ENCODE measurements around the gene TRIM38.
"Not testable (repeated sequence)": the region's sequence is repeated elsewhere in the genome, so short reads cannot be mapped to it uniquely, and the experiment has no call there.

TRIM38 gene

DNA sequence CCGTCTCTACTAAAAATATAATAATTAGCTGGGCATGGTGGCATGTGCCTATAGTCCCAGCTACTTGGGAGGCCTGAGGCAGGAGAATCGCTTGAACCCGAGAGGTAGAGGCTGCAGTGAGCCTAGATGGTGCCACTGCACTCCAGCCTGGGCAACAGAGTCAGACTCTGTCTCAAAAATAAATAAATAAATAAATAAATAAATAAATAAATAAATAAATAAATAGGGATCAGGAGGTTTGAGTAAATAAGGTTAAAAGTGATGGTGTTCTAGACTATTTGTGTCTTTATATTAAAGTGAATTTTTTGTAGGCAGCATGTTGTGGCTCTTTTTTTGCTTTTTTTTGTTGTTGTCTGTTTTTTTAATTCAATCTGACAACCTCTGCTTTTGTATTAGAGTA is 15.1 kb upstream of the TRIM38 start:
- not testable (repeated sequence) for H4K91ac ChIP-seq (ENCODE audit: low read length); H3K27ac ChIP-seq (ENCODE audit: low read length, poor library complexity, severe bottlenecking); H3K23ac ChIP-seq (ENCODE audit: low read length in 2 of 2); H2BK15ac ChIP-seq (ENCODE audit: low read depth, poor library complexity, severe bottlenecking); H3K36me3 ChIP-seq (ENCODE audit: control insufficient read depth in 1 of 2, insufficient read depth in 2 of 2, low read depth in 1 of 2, low read length in 2 of 2); H3K14ac ChIP-seq (ENCODE audit: low read length in 2 of 2); H3K4me2 ChIP-seq (ENCODE audit: low read length, poor library complexity, severe bottlenecking); H2BK5ac ChIP-seq (ENCODE audit: low read depth, low read length, poor library complexity, severe bottlenecking); H3K4me1 ChIP-seq (ENCODE audit: control insufficient read depth, insufficient read depth, low read depth, low read length); H3K9ac ChIP-seq (ENCODE audit: low read length); H4K8ac ChIP-seq (ENCODE audit: low read length); H3K18ac ChIP-seq (ENCODE audit: low read depth in 1 of 2, low read length in 2 of 2); H2BK12ac ChIP-seq (ENCODE audit: low read length in 2 of 2); H2BK120ac ChIP-seq (ENCODE audit: low read depth, low read length); H2AK5ac ChIP-seq (ENCODE audit: low read length, severe bottlenecking); H3K79me1 ChIP-seq (replicated peaks; ENCODE audit: low read length, poor library complexity, severe bottlenecking); H3K4me3 ChIP-seq (ENCODE audit: insufficient read depth in 1 of 2, low read depth in 1 of 2, low read length in 2 of 2); H3K9me3 ChIP-seq (ENCODE audit: control insufficient read depth, low read length); H3K4ac ChIP-seq (ENCODE audit: low read depth in 1 of 2, low read length in 2 of 2); DNase-seq; H2AFZ ChIP-seq (ENCODE audit: low read depth, low read length); H3K27me3 ChIP-seq (ENCODE audit: control insufficient read depth in 1 of 2, insufficient read depth in 1 of 2, low read length in 2 of 2)
- WGBS, result 93% methylated on average over 2 of the region's 3 CpGs

DNA sequence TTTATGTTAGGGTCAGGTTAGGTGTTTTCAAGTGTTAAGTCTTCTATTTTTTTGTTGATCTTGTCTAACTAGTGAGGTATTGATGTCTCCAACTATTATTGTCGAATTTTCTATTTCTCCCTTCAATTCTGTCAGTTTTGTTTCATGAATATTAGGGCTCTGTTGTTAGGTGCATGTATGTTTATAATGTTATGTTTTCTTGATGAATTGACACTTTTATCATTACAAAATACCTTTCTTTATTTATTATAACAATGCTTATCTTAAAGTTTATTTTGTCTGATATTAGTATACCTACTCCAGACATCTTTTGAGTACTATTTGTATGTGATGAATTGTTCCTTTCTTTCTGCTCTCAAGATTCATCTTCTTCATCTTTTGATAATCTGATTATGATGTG is 12.9 kb upstream of the TRIM38 start:
- no peak overlapping the region for H4K91ac ChIP-seq (ENCODE audit: low read length)
- H3K9ac ChIP-seq (ENCODE audit: low read length), result no peak overlapping the region
- no peak overlapping the region for H3K4me3 ChIP-seq (ENCODE audit: insufficient read depth in 1 of 2, low read depth in 1 of 2, low read length in 2 of 2)
- H2BK12ac ChIP-seq (ENCODE audit: low read length in 2 of 2), result no peak overlapping the region
- no peak overlapping the region for H3K27ac ChIP-seq (ENCODE audit: low read length, poor library complexity, severe bottlenecking)
- no peak overlapping the region for H2BK120ac ChIP-seq (ENCODE audit: low read depth, low read length)
- no peak for DNase-seq
- no peaks in the 10 kb centered on the region for H3K36me3 ChIP-seq (ENCODE audit: control insufficient read depth in 1 of 2, insufficient read depth in 2 of 2, low read depth in 1 of 2, low read length in 2 of 2)
- no peak overlapping the region for H3K4me2 ChIP-seq (ENCODE audit: low read length, poor library complexity, severe bottlenecking)
- H2BK15ac ChIP-seq (ENCODE audit: low read depth, poor library complexity, severe bottlenecking), result no peak overlapping the region
- H2BK5ac ChIP-seq (ENCODE audit: low read depth, low read length, poor library complexity, severe bottlenecking), result no peak overlapping the region
- no peaks in the 10 kb centered on the region for H3K79me1 ChIP-seq (replicated peaks; ENCODE audit: low read length, poor library complexity, severe bottlenecking)
- no peaks in the 10 kb centered on the region for H3K9me3 ChIP-seq (ENCODE audit: control insufficient read depth, low read length)
- no peak overlapping the region for H3K23ac ChIP-seq (ENCODE audit: low read length in 2 of 2)
- WGBS, result no CpG with 5 or more reads among the region's 1 CpG
- no peak overlapping the region for H2AK5ac ChIP-seq (ENCODE audit: low read length, severe bottlenecking)
- no peak overlapping the region for H3K4ac ChIP-seq (ENCODE audit: low read depth in 1 of 2, low read length in 2 of 2)
- H3K18ac ChIP-seq (ENCODE audit: low read depth in 1 of 2, low read length in 2 of 2), result no peak overlapping the region
- H4K8ac ChIP-seq (ENCODE audit: low read length), result no peak overlapping the region
- no peak overlapping the region for H3K14ac ChIP-seq (ENCODE audit: low read length in 2 of 2)
- no peak overlapping the region for H2AFZ ChIP-seq (ENCODE audit: low read depth, low read length)
- H3K4me1 ChIP-seq (ENCODE audit: control insufficient read depth, insufficient read depth, low read depth, low read length), result no peaks in the 10 kb centered on the region
- H3K27me3 ChIP-seq (ENCODE audit: control insufficient read depth in 1 of 2, insufficient read depth in 1 of 2, low read length in 2 of 2), result no peaks in the 10 kb centered on the region

DNA sequence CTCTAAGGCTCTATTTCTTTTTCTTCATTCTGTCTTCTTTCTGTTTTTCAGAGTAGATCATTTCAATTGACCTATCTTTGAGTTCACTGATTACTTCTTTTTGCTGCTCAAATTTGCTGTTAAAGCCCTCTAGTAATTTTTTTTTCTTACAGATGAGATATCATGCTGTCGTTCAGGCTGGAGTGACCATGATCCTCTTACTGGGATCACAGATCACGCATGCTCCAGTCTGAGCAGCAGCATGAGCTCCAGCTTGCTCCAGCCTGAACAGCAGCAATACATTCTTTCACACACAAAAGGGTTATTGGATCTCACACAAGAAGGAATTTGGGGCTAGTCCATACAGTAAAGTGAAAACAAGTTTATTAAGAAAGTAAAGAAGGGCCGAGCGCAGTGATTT is 12.3 kb upstream of the TRIM38 start:
- Histone ChIP-seq H3K27ac (ENCODE audit: low read length, poor library complexity, severe bottlenecking) (no peak overlapping the region), H3K4me1 (ENCODE audit: control insufficient read depth, insufficient read depth, low read depth, low read length) (no peaks in the 10 kb centered on the region), H3K18ac (ENCODE audit: low read depth in 1 of 2, low read length in 2 of 2) (no peak overlapping the region), H2BK12ac (ENCODE audit: low read length in 2 of 2) (no peak overlapping the region), H2BK120ac (ENCODE audit: low read depth, low read length) (no peak overlapping the region), H3K14ac (ENCODE audit: low read length in 2 of 2) (no peak overlapping the region), H2BK5ac (ENCODE audit: low read depth, low read length, poor library complexity, severe bottlenecking) (no peak overlapping the region), H3K9ac (ENCODE audit: low read length) (no peak overlapping the region), H3K23ac (ENCODE audit: low read length in 2 of 2) (no peak overlapping the region), H3K4me2 (ENCODE audit: low read length, poor library complexity, severe bottlenecking) (no peak overlapping the region), H4K91ac (ENCODE audit: low read length) (no peak overlapping the region), H3K9me3 (ENCODE audit: control insufficient read depth, low read length) (no peaks in the 10 kb centered on the region), H3K27me3 (ENCODE audit: control insufficient read depth in 1 of 2, insufficient read depth in 1 of 2, low read length in 2 of 2) (no peaks in the 10 kb centered on the region), H4K8ac (ENCODE audit: low read length) (no peak overlapping the region), H2BK15ac (ENCODE audit: low read depth, poor library complexity, severe bottlenecking) (no peak overlapping the region), H3K4me3 (ENCODE audit: insufficient read depth in 1 of 2, low read depth in 1 of 2, low read length in 2 of 2) (no peak overlapping the region), H3K4ac (ENCODE audit: low read depth in 1 of 2, low read length in 2 of 2) (no peak overlapping the region), H2AK5ac (ENCODE audit: low read length, severe bottlenecking) (no peak overlapping the region), H3K36me3 (ENCODE audit: control insufficient read depth in 1 of 2, insufficient read depth in 2 of 2, low read depth in 1 of 2, low read length in 2 of 2) (no peaks in the 10 kb centered on the region), H3K79me1 (replicated peaks; ENCODE audit: low read length, poor library complexity, severe bottlenecking) (no peaks in the 10 kb centered on the region), H2AFZ (ENCODE audit: low read depth, low read length) (no peak overlapping the region)
- WGBS, result 93% methylated on average over 4 of the region's 4 CpGs
- DNase-seq, result no peak

DNA sequence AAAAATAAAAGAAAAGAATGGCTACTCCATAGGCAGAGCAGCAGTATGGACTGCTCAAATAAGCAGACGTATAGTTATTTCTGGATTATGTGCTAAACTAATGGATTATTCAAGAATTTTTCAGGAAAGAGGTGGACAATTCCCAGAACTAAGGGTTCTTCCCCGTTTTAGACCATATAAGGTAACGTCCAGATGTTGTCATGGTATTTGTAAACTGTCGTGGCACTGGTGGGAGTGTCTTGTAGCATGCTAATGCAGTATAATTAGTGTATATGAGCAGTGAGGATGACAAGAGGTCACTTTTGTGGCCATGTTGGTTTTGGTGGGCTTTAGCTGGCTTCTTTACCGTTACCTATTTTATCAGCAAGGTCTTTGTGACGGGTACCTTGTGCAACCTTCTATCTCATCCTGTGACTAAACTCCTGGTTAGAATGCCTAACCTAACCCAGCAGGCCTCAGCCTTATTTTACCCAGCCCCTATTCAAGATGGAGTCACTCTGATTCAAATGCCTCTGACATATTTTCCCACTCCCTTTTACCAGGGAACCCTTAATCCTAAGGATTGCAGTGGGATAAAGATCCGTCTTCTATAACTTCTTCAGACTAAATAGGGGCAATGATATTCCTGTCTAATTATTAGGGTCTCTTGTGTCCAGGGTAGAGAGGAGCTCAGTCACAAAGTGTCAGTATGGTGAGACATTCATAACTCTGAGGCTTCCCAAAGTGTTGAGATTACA is 11.1 kb upstream of the TRIM38 start:
- DNase-seq, result no peak
- H3K27ac ChIP-seq (ENCODE audit: low read length, poor library complexity, severe bottlenecking), result no peak overlapping the region
- no peaks in the 10 kb centered on the region for H3K79me1 ChIP-seq (replicated peaks; ENCODE audit: low read length, poor library complexity, severe bottlenecking)
- no peak overlapping the region for H3K4me3 ChIP-seq (ENCODE audit: insufficient read depth in 1 of 2, low read depth in 1 of 2, low read length in 2 of 2)
- H3K36me3 ChIP-seq (ENCODE audit: control insufficient read depth in 1 of 2, insufficient read depth in 2 of 2, low read depth in 1 of 2, low read length in 2 of 2), result no peaks in the 10 kb centered on the region
- H2BK12ac ChIP-seq (ENCODE audit: low read length in 2 of 2), result no peak overlapping the region
- H4K8ac ChIP-seq (ENCODE audit: low read length), result no peak overlapping the region
- no peak overlapping the region for H4K91ac ChIP-seq (ENCODE audit: low read length)
- H3K9me3 ChIP-seq (ENCODE audit: control insufficient read depth, low read length), result no peaks in the 10 kb centered on the region
- H3K9ac ChIP-seq (ENCODE audit: low read length), result no peak overlapping the region
- H2BK120ac ChIP-seq (ENCODE audit: low read depth, low read length), result no peak overlapping the region
- H3K23ac ChIP-seq (ENCODE audit: low read length in 2 of 2), result no peak overlapping the region
- H3K27me3 ChIP-seq (ENCODE audit: control insufficient read depth in 1 of 2, insufficient read depth in 1 of 2, low read length in 2 of 2), result no peaks in the 10 kb centered on the region
- H3K4me1 ChIP-seq (ENCODE audit: control insufficient read depth, insufficient read depth, low read depth, low read length), result no peaks in the 10 kb centered on the region
- no peak overlapping the region for H3K18ac ChIP-seq (ENCODE audit: low read depth in 1 of 2, low read length in 2 of 2)
- WGBS, result 91% methylated on average over 6 of the region's 7 CpGs
- H2AK5ac ChIP-seq (ENCODE audit: low read length, severe bottlenecking), result no peak overlapping the region
- H2AFZ ChIP-seq (ENCODE audit: low read depth, low read length), result no peak overlapping the region
- no peak overlapping the region for H3K4me2 ChIP-seq (ENCODE audit: low read length, poor library complexity, severe bottlenecking)
- H2BK15ac ChIP-seq (ENCODE audit: low read depth, poor library complexity, severe bottlenecking), result no peak overlapping the region
- no peak overlapping the region for H3K14ac ChIP-seq (ENCODE audit: low read length in 2 of 2)
- no peak overlapping the region for H3K4ac ChIP-seq (ENCODE audit: low read depth in 1 of 2, low read length in 2 of 2)
- no peak overlapping the region for H2BK5ac ChIP-seq (ENCODE audit: low read depth, low read length, poor library complexity, severe bottlenecking)

All from mesenchymal stem cell (in vitro differentiated cells and primary cell).